Neural progenitor cell (in vitro differentiated cells): Measurements from ENCODE around the gene TSPAN15.

Experiments used
- CTCF ChIP-seq: fragments of 200-600 bp; sonication (generic); IDR thresholded peaks from 2 replicates; pipeline ENCODE4 v1.5.1; 2017; ENCODE audit warnings: antibody characterized with exemption, mild to moderate bottlenecking
- EZH2 ChIP-seq: fragments of 200-600 bp; sonication (generic); IDR thresholded peaks from 2 replicates; pipeline ENCODE4 v1.6.1; 2017; ENCODE audit warnings: antibody characterized with exemption, mild to moderate bottlenecking, moderate library complexity

- TF ChIP-seq CTCF = no peak
- TF ChIP-seq EZH2 = no peak
Observed at GRCh38 chr10:69491611-69492010, 40.3 kb downstream of the TSPAN15 start.
